ENCODE results near the gene LETM1. TPM values are rescaled to one million over a fixed set of nuclear protein-coding genes. Genes with fewer than 3 reads are reported as not detected.

LETM1 gene
- total and polyA plus RNA-seq, 2 donors (not counting 3 experiments of a cell fraction or from before 2014, with no cell fraction given) = 25.6 to 62.5 TPM

GRCh38 chr4:1850276-1850675, 5.7 kb downstream of the LETM1 start:
- H3K4me2 ChIP-seq (ENCODE audit: insufficient read depth, low read length) = no peak overlapping the region
- no TSS peak for BruUV-seq (replicated peaks)
- intact Hi-C loops (cut with micrococcal nuclease) (no loop called here), dilution Hi-C loops (cut with MboI; ENCODE audit: extremely low pct_ligation_motif_present, low sequenced_read_pairs) (no loop called here)
- peaks cover 7% of the 10 kb centered on the region for H3K4me1 ChIP-seq (ENCODE audit: control insufficient read depth, extremely low read depth, insufficient read depth, low read length)
- H3K9me1 ChIP-seq (replicated peaks; ENCODE audit: control insufficient read depth, extremely low read depth, insufficient read depth, low read length) = no peaks in the 10 kb centered on the region
- H2AFZ ChIP-seq (ENCODE audit: low read depth, low read length) = no peak overlapping the region
- ChIA-PET POLR2A (interaction anchor here (0.7 kb wide), 1 partner anchor 15 kb away, joined by 5 read pairs; no protein-coding TSS in a partner anchor), CTCF (interaction anchor here (0.7 to 1.4 kb wide), 2 partner anchors 49 to 83 kb away, joined by 4 to 5 read pairs; no protein-coding TSS in a partner anchor)
- H4K20me1 ChIP-seq (replicated peaks; ENCODE audit: control insufficient read depth, extremely low read depth, insufficient read depth, low read length) = no peaks in the 10 kb centered on the region
- FAIRE-seq = peak; percentile 26
- no peak overlapping the region for H3K27ac ChIP-seq (ENCODE audit: insufficient read depth, low read depth, low read length)
- H3K27me3 ChIP-seq (ENCODE audit: control insufficient read depth in 2 of 2, insufficient read depth in 2 of 2, low read length in 2 of 2) = no peaks in the 10 kb centered on the region
- DNase-seq (ENCODE audit: low read depth, low spot score) = no peak
- H3K9ac ChIP-seq (replicated peaks; ENCODE audit: extremely low read depth, insufficient read depth, low read length) = no peak overlapping the region
- peaks cover 50% of the 10 kb centered on the region for H3K79me2 ChIP-seq (ENCODE audit: control insufficient read depth, insufficient read depth, low read length)
- H3K4me3 ChIP-seq (replicated peaks in 1 of 3; ENCODE audit: insufficient read depth in 1 of 3, low read depth in 1 of 3, low read length in 3 of 3) = no peak overlapping the region
- TF ChIP-seq POLR2A (IDR thresholded peaks at IDR 0.05; ENCODE audit: low read depth, low read length) (no peak), CTCF (IDR thresholded peaks at IDR 0.05; ENCODE audit: extremely low read depth in 1 of 2, insufficient read depth in 1 of 2, low read depth in 1 of 2, low read length in 2 of 2) (no peak), GATA2 (IDR thresholded peaks at IDR 0.05; ENCODE audit: insufficient read depth, insufficient read length, low read depth, low read length) (no peak), POLR2AphosphoS5 (IDR thresholded peaks at IDR 0.05; ENCODE audit: insufficient read depth, low read depth, low read length) (no peak), MYC (IDR thresholded peaks at IDR 0.05; ENCODE audit: low read depth, low read length) (no peak), FOS (IDR thresholded peaks at IDR 0.05; ENCODE audit: borderline replicate concordance, insufficient read depth, low read length) (no peak), EZH2 (IDR thresholded peaks at IDR 0.05; ENCODE audit: borderline replicate concordance, low read depth, low read length, severe bottlenecking) (no peak), JUN (IDR thresholded peaks at IDR 0.05; ENCODE audit: borderline replicate concordance, insufficient read depth, insufficient read length, low read depth) (no peak), MAX (IDR thresholded peaks at IDR 0.05; ENCODE audit: insufficient read depth, insufficient read length) (no peak)
- peaks cover 0 to 2% of the 10 kb centered on the region in 2 experiments for H3K36me3 ChIP-seq (ENCODE audit: control insufficient read depth in 2 of 2, extremely low read depth in 1 of 2, insufficient read depth in 2 of 2, low read length in 2 of 2)
- H3K9me3 ChIP-seq (replicated peaks; ENCODE audit: control insufficient read depth, insufficient read depth, low read length) = no peaks in the 10 kb centered on the region

All from endothelial cell of umbilical vein (primary cell).